ENCODE data around the gene SSBP3.

SSBP3 gene

DNA sequence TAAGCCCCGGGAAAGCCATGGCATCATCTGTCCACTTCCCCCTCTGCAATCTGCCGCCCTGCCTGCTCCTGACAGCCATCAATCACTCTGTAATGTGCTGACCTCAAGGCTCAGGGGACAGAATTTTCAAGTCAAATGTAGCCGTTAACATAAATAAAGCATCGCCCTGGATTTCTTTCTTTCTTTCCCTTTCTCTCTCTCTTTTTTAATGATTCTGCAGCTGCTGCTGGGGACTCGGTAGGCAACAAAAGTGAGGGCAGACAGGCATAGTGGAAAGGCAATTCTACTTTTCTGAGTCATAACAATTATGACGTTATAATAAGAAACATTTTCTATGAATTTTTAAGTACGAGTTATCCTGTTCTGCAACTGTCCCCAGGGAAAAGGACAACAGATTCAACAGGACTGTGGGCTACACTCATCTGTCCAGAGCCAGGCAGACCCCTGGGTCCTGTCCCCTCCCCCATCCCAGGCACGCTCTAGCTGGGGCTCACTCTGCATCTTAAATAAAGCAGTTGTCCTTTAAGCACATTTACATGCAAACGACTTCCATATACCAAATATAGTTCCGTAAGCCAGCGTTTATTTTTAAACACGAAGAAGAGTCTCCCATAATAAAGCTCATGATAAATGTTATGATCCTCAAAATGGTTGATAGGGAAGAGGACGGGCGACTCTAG, 78.7 kb downstream of the SSBP3 start:
- TF ChIP-seq CTCF (IDR thresholded peaks at IDR 0.05), result no peak
- peaks cover 0 to 97% (median 86%) of the 10 kb centered on the region in 4 donors for H3K4me1 ChIP-seq
- H3K4me3 ChIP-seq, result no peak overlapping the region
- H3K9me3 ChIP-seq, result no peaks in the 10 kb centered on the region
- H3K27me3 ChIP-seq, result no peaks in the 10 kb centered on the region
- no peak for DNase-seq
- H3K36me3 ChIP-seq, result no peaks in the 10 kb centered on the region
- intact Hi-C loops (cut with DNase I; ENCODE audit: low total_unique reads), result loop anchor here (10.0 kb wide), 1 partner anchor 67 kb away; no protein-coding TSS in a partner anchor
- peak overlapping the region; percentile 52 to 55 for H3K27ac ChIP-seq

GRCh38 chr1:54326543-54327385, 79.4 kb downstream of the SSBP3 start:
- H3K4me1 ChIP-seq, result peaks cover 0 to 95% (median 78%) of the 10 kb centered on the region in 4 donors
- no peak overlapping the region for H3K4me3 ChIP-seq
- no peaks in the 10 kb centered on the region for H3K27me3 ChIP-seq
- intact Hi-C loops (cut with DNase I; ENCODE audit: low total_unique reads), result loop anchor here (10.0 kb wide), 1 partner anchor 68 kb away; no protein-coding TSS in a partner anchor
- no peak for TF ChIP-seq CTCF (IDR thresholded peaks at IDR 0.05)
- H3K27ac ChIP-seq, result peak overlapping the region; percentile 52 to 55
- no peaks in the 10 kb centered on the region for H3K9me3 ChIP-seq
- DNase-seq, result no peak
- no peaks in the 10 kb centered on the region for H3K36me3 ChIP-seq

DNA sequence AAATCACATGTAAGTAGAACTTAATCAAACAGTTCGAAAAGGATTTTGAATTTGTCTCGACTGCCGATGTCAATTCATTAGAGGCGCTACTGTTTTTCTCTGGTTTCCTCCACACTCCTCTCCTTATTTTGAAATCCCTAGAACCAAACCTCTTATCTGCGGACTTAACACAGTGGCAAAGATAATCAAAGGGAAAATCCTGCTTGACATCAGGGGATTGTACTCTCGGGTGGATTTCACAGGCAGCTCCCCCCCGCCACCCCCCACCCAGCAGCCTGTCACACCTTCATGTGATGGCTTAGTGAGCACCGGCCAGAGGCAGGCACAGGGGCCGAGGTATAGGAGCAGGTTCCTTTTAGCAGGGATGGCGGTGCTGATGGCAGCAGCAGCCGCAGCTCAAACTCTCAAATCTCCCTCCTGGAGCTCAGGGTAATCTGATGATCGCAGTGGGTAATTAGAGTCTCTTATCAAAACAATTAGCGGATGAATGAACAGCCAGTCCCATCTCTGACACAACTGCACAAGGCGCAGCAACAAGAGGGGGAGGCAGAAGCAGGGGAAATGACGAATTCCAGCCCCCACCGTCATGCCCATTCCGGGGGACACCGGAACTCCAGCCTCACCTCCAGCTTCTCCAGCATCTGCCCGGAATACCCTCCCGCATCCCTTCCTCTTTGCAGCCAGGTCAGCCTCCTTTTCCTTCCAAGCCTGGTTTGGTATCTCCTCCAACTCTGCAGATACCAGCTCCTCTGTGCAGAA, 80.3 kb downstream of the SSBP3 start:
- no peak overlapping the region for H3K4me3 ChIP-seq
- DNase-seq, result no peak
- H3K4me1 ChIP-seq, result peaks cover 0 to 95% (median 71%) of the 10 kb centered on the region in 4 donors
- no peaks in the 10 kb centered on the region for H3K9me3 ChIP-seq
- no peaks in the 10 kb centered on the region for H3K27me3 ChIP-seq
- TF ChIP-seq CTCF (IDR thresholded peaks at IDR 0.05), result no peak
- peak overlapping the region; percentile 52 to 55 for H3K27ac ChIP-seq
- H3K36me3 ChIP-seq, result no peaks in the 10 kb centered on the region
- intact Hi-C loops (cut with DNase I; ENCODE audit: low total_unique reads), result loop anchor here (10.0 kb wide), 1 partner anchor 69 kb away; no protein-coding TSS in a partner anchor

DNA sequence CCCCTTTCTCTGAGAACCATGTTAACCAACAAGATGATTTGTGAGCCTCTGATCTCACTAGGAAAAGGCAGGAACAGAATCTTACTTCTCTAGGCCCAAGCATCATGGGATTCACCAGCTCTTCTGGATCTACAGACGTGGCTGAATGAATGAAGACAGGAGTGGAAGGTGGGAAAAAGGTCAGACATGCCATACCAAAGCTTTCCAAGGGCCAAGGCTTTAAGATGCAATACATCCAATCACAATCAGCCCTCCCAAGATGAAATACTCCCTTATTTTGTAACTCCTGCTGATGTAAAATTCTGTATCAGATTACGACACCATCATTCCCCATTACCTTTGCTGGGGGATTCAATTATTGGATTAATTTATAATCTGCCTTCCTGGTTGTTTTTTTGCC, 80.9 kb downstream of the SSBP3 start:
- Histone ChIP-seq H3K36me3 (no peaks in the 10 kb centered on the region), H3K4me3 (no peak overlapping the region), H3K27me3 (no peaks in the 10 kb centered on the region), H3K27ac (peak overlapping the region; percentile 10 to 39), H3K4me1 (peaks cover 0 to 90% (median 68%) of the 10 kb centered on the region in 4 donors), H3K9me3 (no peaks in the 10 kb centered on the region)
- intact Hi-C loops (cut with DNase I; ENCODE audit: low total_unique reads), result loop anchor here (10.0 kb wide), 1 partner anchor 70 kb away; no protein-coding TSS in a partner anchor
- no peak for TF ChIP-seq CTCF (IDR thresholded peaks at IDR 0.05)
- DNase-seq, result no peak

All from tibial artery (tissue), 4 donors.